ENCODE data around the gene PRM3.

PRM3 gene

DNA sequence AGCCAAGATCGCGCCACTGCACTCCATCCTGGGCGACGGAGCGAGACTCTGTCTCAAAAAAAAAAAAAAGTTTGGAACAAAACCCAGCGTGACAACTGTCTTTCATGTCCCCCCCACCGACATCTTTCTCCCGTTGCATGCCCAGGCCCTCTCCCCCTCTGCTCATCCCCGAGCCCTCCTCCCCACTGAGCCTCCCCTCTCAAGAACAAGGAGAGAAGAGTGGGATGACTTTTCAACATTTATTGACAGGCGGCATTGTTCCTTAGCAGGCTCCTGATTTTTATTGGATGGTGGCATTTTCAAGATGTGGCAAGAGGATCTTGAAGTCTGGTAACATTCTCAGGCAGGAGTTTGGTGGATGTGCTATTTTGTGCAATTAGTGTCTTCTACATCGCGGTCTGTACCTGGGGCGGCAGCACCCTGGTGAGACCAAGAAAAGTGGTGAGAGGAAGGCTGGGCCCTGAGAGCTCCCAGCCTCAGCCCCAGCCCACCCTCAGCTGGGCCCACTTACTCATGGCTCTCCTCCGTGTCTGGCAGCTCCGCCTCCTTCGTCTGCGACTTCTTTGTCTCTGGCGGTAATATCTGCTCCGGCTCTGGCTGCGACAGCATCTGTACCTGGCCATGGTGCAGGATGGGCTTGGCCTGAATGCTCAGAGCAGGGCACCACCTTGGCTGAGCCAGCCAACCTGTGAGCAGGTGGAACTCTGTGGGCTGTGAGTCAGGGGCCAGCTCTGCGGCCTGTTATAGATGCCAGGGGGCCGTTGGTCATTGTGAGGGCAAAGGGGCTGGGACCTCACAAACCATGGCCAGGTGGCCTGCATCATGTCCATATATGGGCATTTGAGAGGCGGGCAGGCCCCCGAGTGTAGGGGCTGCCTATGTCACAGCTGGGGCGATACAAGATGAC, 7.4 kb upstream of the PRM3 start, which contains the start of gene PRM1:
TSS of gene PRM1 (minus strand) at position 715 of the 907 bp plus-strand sequence. CDS start at position 623, 92 bp downstream.
- no peaks in the 10 kb centered on the region for H3K27me3 Mint-ChIP-seq
- DNase-seq (no peak), ATAC-seq (replicated peaks) (no peak)
- H3K4me1 Mint-ChIP-seq: peaks cover 32 to 37% of the 10 kb centered on the region in 2 donors
- H3K9me3 Mint-ChIP-seq: no peaks in the 10 kb centered on the region
- no peak within 1 kb of the TSS for H3K4me3 Mint-ChIP-seq
- peak within 1 kb of the TSS; percentile 94 for H3K27ac Mint-ChIP-seq
- peaks cover 0 to 3% of the 10 kb centered on the region in 2 donors for H3K36me3 Mint-ChIP-seq

DNA sequence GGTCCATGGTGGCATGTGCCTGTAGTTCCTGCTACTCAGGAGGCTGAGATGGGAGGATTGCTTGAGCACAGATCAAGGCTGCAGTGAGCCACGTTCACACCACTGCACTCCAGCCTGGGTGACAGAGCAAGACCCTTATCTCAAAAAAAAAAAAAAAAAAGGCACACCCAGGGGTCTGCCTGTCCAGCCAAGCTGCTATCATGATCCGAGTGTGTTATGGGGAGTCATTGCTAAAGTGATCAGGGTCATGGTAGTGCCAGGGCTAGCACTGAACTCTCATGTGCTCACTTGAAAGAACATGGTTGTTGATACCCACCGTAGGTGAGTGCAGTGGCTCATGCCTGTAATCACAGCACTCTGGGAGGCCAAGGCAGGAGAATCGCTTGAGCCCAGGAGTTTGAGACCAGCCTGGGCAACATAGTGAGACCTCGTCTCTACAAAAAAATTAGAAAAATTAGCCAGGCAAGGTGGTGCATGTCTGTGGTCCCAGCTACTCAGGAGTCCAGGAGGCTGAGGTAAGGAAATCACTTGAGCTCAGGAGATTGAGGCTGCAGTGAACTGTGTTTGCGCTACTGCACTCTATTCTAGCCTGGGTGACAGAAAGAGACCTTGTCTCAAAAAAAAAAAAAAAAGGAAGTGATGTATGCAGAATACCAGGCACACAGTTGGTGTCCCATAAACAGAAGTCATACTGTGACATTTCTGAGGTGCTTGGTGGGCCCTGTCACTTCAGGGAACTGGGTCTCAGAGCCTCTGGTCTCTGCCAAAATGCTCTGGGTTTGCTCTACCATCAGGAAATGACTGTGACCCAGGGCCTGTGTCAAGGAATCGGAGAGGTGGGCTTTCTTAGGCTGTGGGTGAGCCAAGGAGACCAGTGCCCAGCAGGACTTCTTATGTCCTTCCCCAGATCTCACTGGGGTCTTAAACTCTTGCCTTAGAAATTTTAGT, 5.5 kb upstream of the PRM3 start:
- Mint-ChIP-seq H3K4me3 (peak overlapping the region in 1 of 2 donors; percentile 53), H3K9me3 (no peaks in the 10 kb centered on the region), H3K36me3 (no peaks in the 10 kb centered on the region), H3K27me3 (no peaks in the 10 kb centered on the region), H3K4me1 (peaks cover 18 to 24% of the 10 kb centered on the region in 2 donors), H3K27ac (peak overlapping the region; percentile 94)
- DNase-seq (no peak), ATAC-seq (replicated peaks) (peak; percentile 96 to 97)

DNA sequence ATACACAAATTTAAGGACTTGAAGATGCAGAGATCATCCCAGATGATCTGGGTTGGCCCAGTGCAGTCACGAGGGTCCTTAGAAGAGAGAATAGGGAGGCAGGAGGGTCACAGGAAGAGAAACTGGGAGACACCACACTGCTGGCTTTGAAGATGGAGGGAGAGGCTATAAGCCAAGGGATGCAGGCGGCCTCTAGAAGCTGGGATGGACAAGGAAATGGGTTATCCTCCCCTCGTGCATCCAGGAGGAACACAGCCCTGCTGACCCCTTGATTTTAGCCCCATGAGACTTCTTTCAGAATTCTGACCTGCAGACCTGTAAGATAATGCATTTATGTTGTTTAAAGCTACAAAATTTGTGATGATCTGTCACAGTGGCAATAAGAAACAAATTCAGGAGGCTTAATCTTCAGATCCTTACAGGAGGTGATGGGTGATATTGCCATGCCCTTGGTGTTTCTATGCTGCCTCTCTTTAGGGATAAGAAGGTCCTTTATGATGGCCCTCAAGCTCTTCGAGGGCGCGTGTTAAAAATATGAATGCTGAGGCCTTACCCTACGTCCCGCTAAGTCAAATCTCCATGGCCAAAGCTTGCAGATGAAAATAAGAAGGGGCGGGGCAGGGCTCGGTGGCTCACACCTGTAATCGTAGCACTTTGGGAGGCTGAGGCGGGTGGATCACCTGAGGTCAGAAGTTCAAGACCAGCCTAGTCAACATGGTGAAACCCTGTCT, 4.3 kb upstream of the PRM3 start:
- no peaks in the 10 kb centered on the region for H3K36me3 Mint-ChIP-seq
- no peak for ATAC-seq (replicated peaks)

DNA sequence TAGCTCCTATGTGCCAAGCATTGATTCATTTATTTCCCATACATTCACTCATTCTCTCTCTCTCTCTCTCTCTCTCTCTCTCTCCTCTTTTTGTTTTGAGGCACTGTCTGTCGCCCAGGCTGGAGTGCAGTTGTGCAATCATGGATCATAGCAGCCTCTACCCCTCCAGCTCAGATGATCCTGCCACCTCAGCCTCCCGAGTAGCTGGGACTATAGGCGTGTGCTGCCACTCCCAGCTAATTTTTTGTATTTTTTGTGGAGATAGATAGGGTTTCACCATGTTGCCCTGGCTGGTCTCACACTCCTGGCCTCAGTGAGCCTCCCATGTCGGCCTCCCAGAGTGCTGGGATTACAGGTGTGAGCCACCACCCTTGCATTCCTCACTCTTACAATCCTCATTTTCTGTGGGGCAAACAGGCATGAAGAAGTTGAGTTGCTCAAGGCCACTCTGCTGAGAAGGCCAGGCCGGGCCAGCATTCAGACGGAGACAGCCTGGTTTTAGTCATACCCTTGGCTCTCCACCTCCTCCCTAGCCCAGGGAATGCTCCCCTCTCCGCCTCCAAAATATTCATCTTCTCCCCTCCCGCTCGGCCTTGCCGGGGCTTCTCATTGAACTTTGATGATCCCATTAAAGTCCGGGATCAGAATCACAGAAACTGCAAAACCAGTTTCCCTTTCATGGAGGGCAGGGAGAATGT, 3.6 kb upstream of the PRM3 start:
- no peak overlapping the region for H3K4me3 Mint-ChIP-seq
- peak overlapping the region; percentile 89 for H3K27ac Mint-ChIP-seq
- no peaks in the 10 kb centered on the region for H3K9me3 Mint-ChIP-seq
- H3K4me1 Mint-ChIP-seq: peaks cover 13 to 21% of the 10 kb centered on the region in 2 donors
- H3K27me3 Mint-ChIP-seq: no peaks in the 10 kb centered on the region
- H3K36me3 Mint-ChIP-seq: no peaks in the 10 kb centered on the region
- ATAC-seq (replicated peaks) (no peak), DNase-seq (no peak)

More for the DNA sequence above, 4.3 kb upstream of the PRM3 start:
- no peaks in the 10 kb centered on the region for H3K27me3 Mint-ChIP-seq
- peak overlapping the region; percentile 89 for H3K27ac Mint-ChIP-seq
- H3K9me3 Mint-ChIP-seq: no peaks in the 10 kb centered on the region
- no peak for DNase-seq
- no peak overlapping the region for H3K4me3 Mint-ChIP-seq
- H3K4me1 Mint-ChIP-seq: peaks cover 15 to 24% of the 10 kb centered on the region in 2 donors

DNA sequence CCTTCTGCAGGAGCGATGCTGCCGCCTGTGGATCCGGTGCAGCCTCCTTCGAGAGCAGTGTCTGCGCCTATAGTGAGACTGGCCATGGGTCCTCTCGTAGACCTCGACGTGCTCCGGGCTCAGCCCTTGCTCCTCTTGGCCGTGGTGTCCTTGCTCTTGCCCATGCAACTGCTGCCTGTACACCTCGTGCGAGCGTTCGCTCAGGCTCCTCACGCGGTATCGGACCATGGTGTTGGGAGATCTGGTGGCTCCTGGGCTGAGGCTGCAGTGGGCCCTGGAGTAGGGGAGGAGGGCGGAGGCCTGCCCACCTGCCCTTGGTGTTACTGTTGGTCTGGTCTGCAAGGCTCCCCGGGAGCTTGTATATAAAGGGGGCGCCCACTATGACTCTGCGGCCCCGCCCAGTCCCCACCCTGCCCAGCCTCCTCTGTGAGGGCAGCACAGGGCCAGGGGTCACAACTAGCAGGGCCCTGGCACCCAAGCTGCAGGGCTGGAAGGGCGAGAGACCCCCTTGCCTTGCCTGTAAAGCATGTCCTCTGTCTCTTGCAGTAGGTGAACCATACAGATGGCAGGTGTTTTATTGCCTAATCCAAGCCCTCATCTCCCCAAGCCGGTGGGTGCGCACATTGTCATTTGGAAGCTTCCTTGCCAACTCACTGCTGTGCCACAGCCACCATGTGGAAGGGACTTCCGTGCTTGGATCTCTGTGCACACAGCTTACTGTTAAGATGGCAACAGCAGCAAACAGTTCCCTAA, 2.9 kb upstream of the PRM3 start, which contains the start of gene PRM2:
TSS of gene PRM2 (minus strand) at position 338 of the 753 bp plus-strand sequence. CDS start at position 228, 110 bp downstream.
- no peak within 1 kb of the TSS for H3K4me3 Mint-ChIP-seq
- no peak within 1 kb of the TSS for H3K27ac Mint-ChIP-seq
- H3K27me3 Mint-ChIP-seq: no peaks in the 10 kb centered on the region
- H3K9me3 Mint-ChIP-seq: no peaks in the 10 kb centered on the region
- ATAC-seq (replicated peaks) (no peak), DNase-seq (no peak)
- no peaks in the 10 kb centered on the region for H3K36me3 Mint-ChIP-seq
- H3K4me1 Mint-ChIP-seq: peaks cover 12 to 19% of the 10 kb centered on the region in 2 donors

DNA sequence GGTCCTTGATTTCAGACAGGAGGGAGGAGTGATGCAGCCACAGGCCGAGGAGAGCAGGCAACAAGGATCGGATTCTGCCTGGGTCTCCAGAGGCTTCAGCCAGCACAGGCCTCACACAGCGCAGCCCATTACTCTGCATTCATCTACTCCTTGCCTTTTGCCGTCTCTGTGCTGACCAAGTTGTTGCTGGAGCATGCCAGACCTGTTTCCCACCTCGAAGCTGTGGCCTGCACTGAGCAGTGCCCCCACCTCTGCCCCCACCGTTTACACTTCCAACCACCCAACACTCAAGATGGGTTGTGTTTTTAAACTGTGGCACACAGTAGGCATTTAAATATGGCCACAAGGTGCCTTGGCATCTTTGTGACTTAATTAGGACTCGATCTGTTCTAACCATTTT, 1.5 kb upstream of the PRM3 start:
- H3K4me1 Mint-ChIP-seq: peaks cover 12 to 16% of the 10 kb centered on the region in 2 donors
- no peaks in the 10 kb centered on the region for H3K36me3 Mint-ChIP-seq
- no peak for DNase-seq
- no peak overlapping the region for H3K4me3 Mint-ChIP-seq
- ATAC-seq (replicated peaks): no peak
- no peaks in the 10 kb centered on the region for H3K27me3 Mint-ChIP-seq
- H3K9me3 Mint-ChIP-seq: no peaks in the 10 kb centered on the region
- H3K27ac Mint-ChIP-seq: no peak overlapping the region

DNA sequence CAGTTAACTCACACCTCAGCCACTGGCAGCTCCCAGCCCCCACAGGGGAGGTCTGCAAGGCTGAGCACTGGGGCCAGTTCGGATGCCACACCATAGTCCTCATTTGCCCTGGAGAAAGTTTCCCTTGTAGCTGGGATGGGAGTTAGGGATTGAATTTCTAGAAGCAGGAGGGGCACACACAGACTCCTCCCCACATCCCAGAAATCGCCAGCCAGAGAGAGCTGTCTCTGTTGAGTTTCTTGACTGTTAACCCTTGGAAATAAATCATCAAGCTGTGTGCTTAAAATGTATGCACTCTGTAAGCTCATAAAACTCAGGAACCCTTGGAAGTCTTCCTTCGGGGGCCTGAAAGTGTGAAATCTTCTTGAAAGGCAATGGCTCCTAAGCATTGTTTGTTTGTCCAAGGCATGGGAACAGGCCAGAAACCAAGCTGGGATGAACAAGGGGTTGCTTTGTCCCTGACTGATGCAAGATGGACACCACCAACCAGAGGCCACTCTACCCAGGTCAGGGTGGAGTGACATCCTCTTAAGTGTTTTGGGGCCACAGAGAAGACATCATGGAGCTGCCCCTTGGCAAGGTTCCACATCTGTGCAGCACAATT, 394 bp upstream of the PRM3 start:
- DNase-seq (no peak), ATAC-seq (replicated peaks) (no peak)
- Mint-ChIP-seq H3K27ac (no peak overlapping the region), H3K4me3 (no peak overlapping the region), H3K4me1 (peaks cover 5% of the 10 kb centered on the region in 2 donors), H3K36me3 (no peaks in the 10 kb centered on the region), H3K9me3 (no peaks in the 10 kb centered on the region), H3K27me3 (no peaks in the 10 kb centered on the region)

DNA sequence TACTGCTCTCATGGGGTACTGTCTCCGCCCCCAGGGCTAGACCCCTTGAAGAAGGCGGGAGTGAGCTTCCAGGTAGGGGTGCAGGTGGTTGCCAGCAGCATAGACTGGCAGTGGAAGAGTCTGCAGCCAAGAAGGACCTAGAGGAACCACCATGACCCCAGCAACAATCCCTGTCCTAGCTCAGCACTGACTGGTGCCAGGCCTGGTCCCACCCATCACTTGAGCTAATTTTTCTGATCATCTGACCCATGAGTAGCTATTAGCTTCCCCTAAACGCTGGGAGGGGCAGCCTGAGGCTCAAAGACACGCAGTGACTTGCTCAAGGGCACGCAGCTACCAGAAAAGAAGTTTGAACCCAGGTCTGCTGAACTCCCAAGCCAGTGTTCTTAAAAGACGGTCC, 945 bp downstream of the PRM3 start:
- no peak for ATAC-seq (replicated peaks)
- H3K4me1 Mint-ChIP-seq: peaks cover 0 to 2% of the 10 kb centered on the region in 2 donors
- H3K36me3 Mint-ChIP-seq: no peaks in the 10 kb centered on the region
- H3K4me3 Mint-ChIP-seq: no peak overlapping the region
- H3K27ac Mint-ChIP-seq: no peak overlapping the region
- no peaks in the 10 kb centered on the region for H3K9me3 Mint-ChIP-seq
- DNase-seq: no peak
- no peaks in the 10 kb centered on the region for H3K27me3 Mint-ChIP-seq

DNA sequence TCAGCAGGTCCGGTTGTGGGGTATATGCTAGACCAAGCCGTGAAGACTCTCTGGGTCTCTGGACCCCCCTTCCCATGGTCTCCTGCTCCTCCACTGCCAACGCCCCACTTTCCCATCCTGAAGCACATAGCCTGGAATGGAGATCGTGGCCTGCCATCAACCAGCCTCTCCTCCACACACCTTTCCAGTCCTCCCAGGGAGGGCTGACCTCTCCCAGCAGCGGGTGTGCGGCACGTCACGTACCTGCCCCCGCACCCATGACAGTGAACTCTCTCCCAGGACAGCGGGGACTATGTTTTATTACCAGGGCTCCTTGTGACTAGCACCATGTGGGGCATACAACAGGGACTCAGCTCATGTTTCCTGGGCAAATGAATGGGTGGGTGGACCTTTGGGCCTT, 1.8 kb downstream of the PRM3 start:
- H3K9me3 Mint-ChIP-seq: no peaks in the 10 kb centered on the region
- no peaks in the 10 kb centered on the region for H3K27me3 Mint-ChIP-seq
- peaks cover 0 to 2% of the 10 kb centered on the region in 2 donors for H3K4me1 Mint-ChIP-seq
- no peak overlapping the region for H3K4me3 Mint-ChIP-seq
- ATAC-seq (replicated peaks) (no peak), DNase-seq (no peak)
- no peak overlapping the region for H3K27ac Mint-ChIP-seq
- H3K36me3 Mint-ChIP-seq: no peaks in the 10 kb centered on the region

DNA sequence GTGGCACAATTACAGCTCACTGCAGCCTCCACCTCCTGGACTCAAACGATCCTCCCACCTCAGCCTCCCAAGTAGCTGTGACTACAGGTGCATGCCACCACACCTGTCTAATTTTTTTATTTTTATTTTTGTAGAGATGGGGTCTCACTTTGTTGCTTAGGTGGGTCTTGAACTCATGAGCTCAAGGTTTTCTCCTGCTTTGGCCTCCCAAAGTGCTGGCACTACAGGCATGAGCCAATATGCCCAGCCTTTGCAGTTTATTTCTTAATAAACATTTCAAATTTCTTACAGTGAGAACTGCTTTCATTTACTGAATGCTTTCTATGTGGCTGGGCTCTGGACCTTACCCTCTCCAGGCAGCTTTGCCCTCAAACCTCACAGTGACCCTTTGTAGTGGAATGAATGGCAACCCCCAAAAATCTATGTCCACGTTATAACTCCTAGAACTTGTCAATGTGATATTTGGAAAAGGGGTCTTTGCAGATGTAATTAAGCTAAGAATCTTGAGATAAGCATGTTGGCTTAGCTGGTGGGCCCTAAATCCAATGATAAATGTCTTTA, 2.7 kb downstream of the PRM3 start:
- peak overlapping the region; percentile 7 for H3K27ac Mint-ChIP-seq
- no peak for DNase-seq
- H3K36me3 Mint-ChIP-seq: no peaks in the 10 kb centered on the region
- H3K9me3 Mint-ChIP-seq: no peaks in the 10 kb centered on the region
- no peaks in the 10 kb centered on the region for H3K27me3 Mint-ChIP-seq
- no peak overlapping the region for H3K4me3 Mint-ChIP-seq
- H3K4me1 Mint-ChIP-seq: peaks cover 0 to 3% of the 10 kb centered on the region in 2 donors
- no peak for ATAC-seq (replicated peaks)

DNA sequence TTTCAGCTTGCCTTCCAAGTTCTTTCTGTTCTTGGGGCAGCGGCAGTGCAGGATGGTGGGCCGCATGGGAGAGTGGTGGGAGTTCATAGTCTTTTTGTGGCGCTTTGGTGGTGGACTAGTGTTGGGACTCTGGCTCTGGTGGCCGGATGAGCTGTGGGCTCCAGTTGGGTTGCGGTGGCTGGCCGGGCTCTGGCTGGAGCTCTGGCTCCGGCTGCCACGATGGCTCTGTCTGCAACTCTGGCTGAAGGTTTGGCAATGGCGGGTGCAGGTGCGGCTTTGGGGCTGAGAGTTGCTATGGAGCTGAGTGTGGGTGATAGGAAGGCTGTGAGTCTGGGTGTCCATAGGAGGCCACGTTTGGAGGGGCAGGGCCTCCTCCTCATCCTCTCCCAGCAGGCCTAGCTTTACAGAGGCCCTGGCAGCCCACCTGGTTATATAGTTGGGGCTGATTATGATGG, 4.5 kb downstream of the PRM3 start, which contains the start of gene TNP2:
TSS of gene TNP2 (minus strand) at position 405 of the 455 bp plus-strand sequence. CDS start at position 342, 63 bp downstream.
- ATAC-seq (replicated peaks) (no peak), DNase-seq (no peak)
- no peaks in the 10 kb centered on the region for H3K27me3 Mint-ChIP-seq
- no peak within 1 kb of the TSS for H3K4me3 Mint-ChIP-seq
- H3K9me3 Mint-ChIP-seq: no peaks in the 10 kb centered on the region
- H3K27ac Mint-ChIP-seq: no peak within 1 kb of the TSS
- no peaks in the 10 kb centered on the region for H3K36me3 Mint-ChIP-seq
- peaks cover 4 to 18% of the 10 kb centered on the region in 2 donors for H3K4me1 Mint-ChIP-seq

DNA sequence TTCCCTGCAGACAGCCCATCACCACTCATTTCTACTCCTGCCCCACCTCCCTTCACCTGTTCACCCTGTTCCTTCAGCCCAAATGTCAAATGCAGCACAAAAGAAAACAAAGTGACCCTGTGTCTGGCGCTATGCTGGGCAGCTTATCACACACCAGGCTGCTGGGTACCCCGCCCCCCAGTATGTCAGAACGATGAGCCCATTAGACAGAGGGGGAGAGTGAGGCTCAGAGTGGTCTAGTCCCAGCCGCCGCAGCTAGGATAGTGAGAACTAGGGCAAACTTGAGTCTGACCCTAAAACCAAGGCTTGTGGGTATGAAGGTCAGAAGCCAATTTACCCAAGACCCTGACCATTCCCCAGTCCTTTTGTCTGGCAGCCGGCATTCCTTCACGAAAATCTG, 8.3 kb downstream of the PRM3 start:
- ATAC-seq (replicated peaks) (no peak), DNase-seq (no peak)
- no peaks in the 10 kb centered on the region for H3K9me3 Mint-ChIP-seq
- no peaks in the 10 kb centered on the region for H3K27me3 Mint-ChIP-seq
- peaks cover 20 to 30% of the 10 kb centered on the region in 2 donors for H3K4me1 Mint-ChIP-seq
- H3K4me3 Mint-ChIP-seq: no peak overlapping the region
- no peaks in the 10 kb centered on the region for H3K36me3 Mint-ChIP-seq
- H3K27ac Mint-ChIP-seq: no peak overlapping the region
